Kidney (tissue), 14 donors: Measurements from ENCODE around the gene KIF6. TPM values are rescaled to one million over a fixed set of nuclear protein-coding genes. Genes with fewer than 3 reads are reported as not detected.

Experiments
- DNase-seq, 5 donors: peaks; one replicate each; pipeline ENCODE4 v3.0.0-alpha.2; 2013 to 2020
- FAIRE-seq: peaks from 2 replicates; lab custom pipeline; 2012; peaks lifted over from hg19 to GRCh38; lab: Jason Lieb, UNC
- H3K27ac ChIP-seq, 2 donors: one replicate each; pipeline ENCODE4 v1.7.0; 2013; ENCODE audit warnings: low read depth in 2 of 2, low read length in 2 of 2, inconsistent platforms in 1 of 2
- H3K27me3 ChIP-seq: one replicate; pipeline ENCODE4 v1.7.1; 2013; ENCODE audit warnings: low read length, inconsistent platforms; ENCODE audit not compliant: control insufficient read depth, insufficient read depth
- H3K36me3 ChIP-seq, 3 donors: one replicate each; pipeline versions ENCODE4 v1.7.0 to v1.7.1; 2013; ENCODE audit warnings: low read length in 3 of 3, control low read depth in 1 of 3, inconsistent platforms in 1 of 3; ENCODE audit not compliant: insufficient read depth in 3 of 3, control insufficient read depth in 2 of 3
- H3K4me1 ChIP-seq, 3 donors: one replicate each; pipeline versions ENCODE4 v1.7.0 to v1.7.1; 2013; ENCODE audit warnings: low read length in 3 of 3, inconsistent platforms in 1 of 3, low read depth in 1 of 3; ENCODE audit not compliant: control insufficient read depth in 2 of 3, insufficient read depth in 2 of 3
- H3K4me3 ChIP-seq, 3 donors: one replicate each; pipeline versions ENCODE4 v1.7.0 to v1.8.1; 2013; ENCODE audit warnings: low read length in 3 of 3, control low read depth in 1 of 3, inconsistent platforms in 1 of 3
- H3K9ac ChIP-seq, 3 donors: one replicate each; pipeline versions ENCODE4 v1.7.0 to v1.7.1; 2013; ENCODE audit warnings: low read length in 3 of 3, control low read depth in 1 of 3, inconsistent platforms in 1 of 3
- H3K9me3 ChIP-seq, 3 donors: one replicate each; pipeline versions ENCODE4 v1.7.0 to v1.7.1; 2013; ENCODE audit warnings: low read length in 3 of 3, control low read depth in 1 of 3, inconsistent platforms in 1 of 3; ENCODE audit not compliant: control insufficient read depth in 2 of 3, insufficient read depth in 1 of 3
- intact Hi-C: fragments of 100-400 bp; cut with DNase I; formaldehyde crosslinking; loops from one replicate; pipeline ENCODE4 v1.11.1; 2022
- polyA plus RNA-seq: library from polyadenylated mRNA; stranded (reverse); fragments of 350-450 nt; fragmentation: Illumina TruSeq; extraction: RNeasy Lipid Tissue Mini Kit (QIAGEN cat#74804); gene quantifications from one replicate; pipeline ENCODE4 v1.2.3, GENCODE V29; 2014; ENCODE audit warnings: low read depth, low replicate concordance; ENCODE audit not compliant: insufficient read depth
- total RNA-seq: library from RNA; stranded (reverse); fragmentation: NEBNext Ultra II Directional; extraction: Animal tissue kit (Norgen Biotek cat#: 25700); gene quantifications from one replicate; pipeline ENCODE4 v1.2.1, GENCODE V29; 2021
- TF ChIP-seq, protein P1 (sequence below): IDR thresholded peaks from 3 replicates; pipeline ENCODE4 v1.5.1; 2012; ENCODE audit warnings: mild to moderate bottlenecking, moderate library complexity, borderline replicate concordance; ENCODE audit not compliant: insufficient read depth; ENCODE audit errors: extremely low read depth
- donor health status: control.
- donor health status: control.
- donor health status: control.
- donor health status: control.
- donor health status: control.
- donor health status: DM: yes; HTN: yes; CAD: no.
- donor health status: Normal renal cell carcinoma (clear cell type).

The KIF6 gene
- total and polyA plus RNA-seq, 2 donors from 2014 or later: 1.7 to 2.9 TPM

DNA sequence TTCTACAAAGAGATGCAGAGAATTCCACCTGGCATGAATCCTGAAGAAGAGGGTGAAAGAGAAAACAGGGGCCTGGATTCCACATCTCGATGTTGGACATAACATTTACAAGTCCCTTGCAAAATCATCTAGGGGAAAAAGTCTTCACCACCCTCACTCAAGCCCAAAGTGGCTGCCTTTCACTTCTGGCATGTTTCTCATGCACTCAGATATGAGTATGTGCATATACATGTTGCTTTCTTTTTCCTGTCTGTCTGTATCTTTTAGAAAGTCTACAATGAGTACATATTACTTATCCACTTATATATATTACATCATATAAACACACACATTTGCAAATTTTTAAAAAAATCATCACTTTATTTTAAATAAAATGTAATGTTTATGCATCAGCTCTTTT lies 159.3 kb downstream of the KIF6 start:
- no peak for FAIRE-seq
- intact Hi-C loops: no loop called here
- Histone ChIP-seq H3K9ac (no peak overlapping the region), H3K36me3 (no peaks in the 10 kb centered on the region), H3K27me3 (no peaks in the 10 kb centered on the region), H3K27ac (no peak overlapping the region), H3K4me1 (no peaks in the 10 kb centered on the region), H3K4me3 (no peak overlapping the region), H3K9me3 (no peaks in the 10 kb centered on the region)
- no peak for DNase-seq
- TF ChIP-seq, protein P1, sequence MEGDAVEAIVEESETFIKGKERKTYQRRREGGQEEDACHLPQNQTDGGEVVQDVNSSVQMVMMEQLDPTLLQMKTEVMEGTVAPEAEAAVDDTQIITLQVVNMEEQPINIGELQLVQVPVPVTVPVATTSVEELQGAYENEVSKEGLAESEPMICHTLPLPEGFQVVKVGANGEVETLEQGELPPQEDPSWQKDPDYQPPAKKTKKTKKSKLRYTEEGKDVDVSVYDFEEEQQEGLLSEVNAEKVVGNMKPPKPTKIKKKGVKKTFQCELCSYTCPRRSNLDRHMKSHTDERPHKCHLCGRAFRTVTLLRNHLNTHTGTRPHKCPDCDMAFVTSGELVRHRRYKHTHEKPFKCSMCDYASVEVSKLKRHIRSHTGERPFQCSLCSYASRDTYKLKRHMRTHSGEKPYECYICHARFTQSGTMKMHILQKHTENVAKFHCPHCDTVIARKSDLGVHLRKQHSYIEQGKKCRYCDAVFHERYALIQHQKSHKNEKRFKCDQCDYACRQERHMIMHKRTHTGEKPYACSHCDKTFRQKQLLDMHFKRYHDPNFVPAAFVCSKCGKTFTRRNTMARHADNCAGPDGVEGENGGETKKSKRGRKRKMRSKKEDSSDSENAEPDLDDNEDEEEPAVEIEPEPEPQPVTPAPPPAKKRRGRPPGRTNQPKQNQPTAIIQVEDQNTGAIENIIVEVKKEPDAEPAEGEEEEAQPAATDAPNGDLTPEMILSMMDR: no peak

DNA sequence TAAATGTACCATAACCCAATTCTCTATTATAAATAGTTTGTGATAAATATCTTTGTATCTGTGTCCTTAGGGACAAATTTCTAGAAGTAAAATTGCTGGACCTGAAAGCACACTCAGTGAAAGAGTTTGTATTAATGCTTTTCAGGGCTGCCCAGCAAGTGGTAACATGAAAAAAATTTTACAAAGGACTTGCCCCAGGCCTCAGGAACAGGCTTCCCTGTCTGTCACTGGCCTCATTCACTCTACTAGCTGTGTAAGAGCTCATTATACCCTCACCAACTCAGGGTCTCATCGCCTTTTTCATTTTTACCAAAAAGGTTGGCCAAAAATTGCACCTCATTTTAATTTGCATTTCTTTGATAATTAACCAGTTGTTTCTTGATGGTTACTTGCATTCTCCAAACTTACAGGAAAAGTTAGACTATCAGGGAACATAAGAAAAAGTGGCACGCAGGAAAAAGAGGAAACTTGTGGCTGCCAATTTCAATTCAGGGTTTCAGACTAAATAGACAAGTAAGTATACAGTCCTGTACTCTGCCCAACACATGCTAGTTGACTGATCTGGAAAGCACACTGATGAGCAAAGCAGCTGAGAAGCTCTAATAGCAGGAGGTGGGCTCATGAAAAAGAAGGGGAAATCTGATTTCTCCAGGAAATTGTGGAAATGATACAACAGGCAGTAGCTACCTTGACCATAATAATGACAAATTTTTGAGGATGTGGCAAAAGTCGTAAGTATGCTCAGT lies 161.5 kb downstream of the KIF6 start:
- Histone ChIP-seq H3K27me3 (no peaks in the 10 kb centered on the region), H3K4me3 (no peak overlapping the region), H3K4me1 (no peaks in the 10 kb centered on the region), H3K27ac (no peak overlapping the region), H3K9ac (no peak overlapping the region), H3K9me3 (no peaks in the 10 kb centered on the region), H3K36me3 (no peaks in the 10 kb centered on the region)
- TF ChIP-seq, protein P1: no peak
- intact Hi-C loops: no loop called here
- DNase-seq (no peak), FAIRE-seq (no peak)

DNA sequence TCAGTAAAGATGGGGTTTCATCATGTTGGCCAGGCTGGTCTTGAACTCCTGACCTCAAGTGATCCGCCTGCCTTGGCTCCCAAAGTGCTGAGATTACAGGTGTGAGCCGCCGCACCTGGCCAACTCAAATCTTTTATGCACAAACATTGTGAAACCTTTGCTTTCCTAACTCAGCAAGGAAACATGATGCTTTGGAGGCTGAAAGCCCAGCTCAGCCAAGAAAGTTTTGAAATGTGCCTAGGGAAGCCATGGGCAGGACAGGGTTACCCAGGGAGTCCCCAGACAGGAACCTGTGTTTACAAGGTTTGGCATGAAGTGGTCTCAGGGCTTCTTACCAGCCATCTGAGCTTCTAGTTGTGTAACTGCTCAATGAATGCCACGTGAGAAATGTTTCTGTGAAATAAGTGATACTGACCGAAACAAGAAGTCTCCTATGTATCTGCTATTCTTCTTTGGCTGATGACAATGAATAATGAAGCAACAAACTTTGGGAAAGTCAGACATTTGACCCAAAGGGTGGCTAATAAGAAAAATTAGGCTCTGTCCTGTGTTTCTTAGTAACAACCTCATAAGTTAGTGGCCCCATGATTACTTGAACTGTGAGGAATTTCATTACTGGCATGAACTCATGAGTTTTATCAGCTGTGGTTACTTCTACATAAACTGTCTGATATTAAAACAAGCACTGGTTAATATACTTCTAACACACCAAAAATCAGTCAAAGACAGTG lies 163.5 kb downstream of the KIF6 start:
- intact Hi-C loops: no loop called here
- no peaks in the 10 kb centered on the region for H3K36me3 ChIP-seq
- H3K9ac ChIP-seq: no peak overlapping the region
- DNase-seq: no peak
- TF ChIP-seq, protein P1: no peak
- no peak overlapping the region for H3K27ac ChIP-seq
- H3K9me3 ChIP-seq: no peaks in the 10 kb centered on the region
- no peaks in the 10 kb centered on the region for H3K4me1 ChIP-seq
- H3K4me3 ChIP-seq: no peak overlapping the region
- no peak for FAIRE-seq
- H3K27me3 ChIP-seq: no peaks in the 10 kb centered on the region
